Loucy (cell line): ENCODE results near the gene H1-8.

Experiments
- H2AFZ ChIP-seq: fragments of 200-600 bp; sonication (generic); 2 replicates; pipeline ENCODE4 v1.6.0; 2016; ENCODE audit warnings: antibody characterized with exemption, mild to moderate bottlenecking, low read length, moderate library complexity
- H3F3A ChIP-seq: fragments of 200-600 bp; 2 replicates; pipeline ENCODE4 v1.6.0; 2016; ENCODE audit warnings: antibody characterized with exemption, low read depth, mild to moderate bottlenecking
- H3K27me3 ChIP-seq: fragments of 200-600 bp; sonication (generic); 2 replicates; pipeline ENCODE4 v1.6.1; 2014; ENCODE audit warnings: low read length, mild to moderate bottlenecking; ENCODE audit not compliant: insufficient read depth, poor library complexity, severe bottlenecking
- H3K36me3 ChIP-seq: fragments of 200-600 bp; sonication (generic); 2 replicates; pipeline ENCODE4 v1.6.1; 2016; ENCODE audit warnings: low read length; ENCODE audit not compliant: insufficient read depth
- H3K4me1 ChIP-seq: fragments of 200-600 bp; sonication (generic); 2 replicates; pipeline ENCODE4 v1.5.1; 2014; ENCODE audit warnings: low read length, mild to moderate bottlenecking; ENCODE audit not compliant: insufficient read depth, poor library complexity, severe bottlenecking
- H3K4me2 ChIP-seq: fragments of 200-600 bp; sonication (generic); 2 replicates; pipeline ENCODE4 v1.6.0; 2014; ENCODE audit warnings: antibody characterized with exemption, low read length, low read depth, mild to moderate bottlenecking; ENCODE audit not compliant: poor library complexity, severe bottlenecking
- H3K4me3 ChIP-seq: fragments of 200-600 bp; sonication (generic); 2 replicates; pipeline ENCODE4 v1.5.1; 2014; ENCODE audit warnings: low read length, mild to moderate bottlenecking, mixed read lengths; ENCODE audit not compliant: poor library complexity, severe bottlenecking
- H3K79me2 ChIP-seq: fragments of 200-600 bp; sonication (generic); 2 replicates; pipeline ENCODE4 v1.6.1; 2014; ENCODE audit warnings: low read length; ENCODE audit not compliant: insufficient read depth
- H3K9ac ChIP-seq: fragments of 200-600 bp; sonication (generic); 2 replicates; pipeline ENCODE4 v1.6.0; 2014; ENCODE audit warnings: mild to moderate bottlenecking, low read depth, low read length, moderate library complexity; ENCODE audit not compliant: poor library complexity, severe bottlenecking
- H3K9me2 ChIP-seq: fragments of 200-600 bp; sonication (generic); replicated peaks from 2 replicates; pipeline ENCODE4 v1.6.1; 2016; ENCODE audit warnings: low read depth, low read length, mixed read lengths
- H3K9me3 ChIP-seq: fragments of 200-600 bp; sonication (generic); 2 replicates; pipeline ENCODE4 v1.6.1; 2014; ENCODE audit warnings: mild to moderate bottlenecking, antibody characterized with exemption, low read length, low read depth; ENCODE audit not compliant: insufficient read depth
- H4K20me1 ChIP-seq: fragments of 200-600 bp; sonication (generic); 2 replicates; pipeline ENCODE4 v1.6.0; 2014; ENCODE audit warnings: antibody characterized with exemption, low read length, mild to moderate bottlenecking; ENCODE audit not compliant: insufficient read depth, poor library complexity, severe bottlenecking
- CTCF ChIP-seq: fragments of 200-600 bp; sonication (generic); conservative IDR thresholded peaks from 2 replicates; pipeline ENCODE4 v1.5.1; 2014; ENCODE audit warnings: mild to moderate bottlenecking, antibody characterized with exemption, low read length
- EZH2phosphoT487 ChIP-seq: fragments of 200-600 bp; IDR thresholded peaks from 2 replicates; pipeline ENCODE4 v1.6.1; 2018; ENCODE audit warnings: antibody characterized with exemption, mild to moderate bottlenecking, moderate library complexity, borderline replicate concordance

Gene H1-8

GRCh38 chr3:129518038-129518561, 24.9 kb upstream of the H1-8 start:
- Histone ChIP-seq H3K9me2 (no peaks in the 10 kb centered on the region), H3K27me3 (no peaks in the 10 kb centered on the region), H3K4me2 (no peak overlapping the region), H3K9ac (no peak overlapping the region), H3K79me2 (no peaks in the 10 kb centered on the region), H3K4me3 (no peak overlapping the region), H4K20me1 (no peaks in the 10 kb centered on the region), H2AFZ (no peak overlapping the region), H3F3A (no peaks in the 10 kb centered on the region), H3K4me1 (no peaks in the 10 kb centered on the region), H3K36me3 (no peaks in the 10 kb centered on the region; the same call in 1 of the 2 replicates), H3K9me3 (no peaks in the 10 kb centered on the region)
- no peak for TF ChIP-seq EZH2phosphoT487
- no peak for TF ChIP-seq CTCF

GRCh38 chr3:129518581-129518980, 24.4 kb upstream of the H1-8 start:
- Histone ChIP-seq H3K4me2 (no peak overlapping the region), H2AFZ (no peak overlapping the region), H3K9me3 (no peaks in the 10 kb centered on the region), H3K4me3 (no peak overlapping the region), H3K9me2 (no peaks in the 10 kb centered on the region), H3F3A (no peaks in the 10 kb centered on the region), H3K79me2 (no peaks in the 10 kb centered on the region), H3K4me1 (no peaks in the 10 kb centered on the region), H4K20me1 (no peaks in the 10 kb centered on the region), H3K36me3 (no peaks in the 10 kb centered on the region; the same call in 1 of the 2 replicates), H3K9ac (no peak overlapping the region), H3K27me3 (no peaks in the 10 kb centered on the region)
- TF ChIP-seq EZH2phosphoT487: no peak
- no peak for TF ChIP-seq CTCF

GRCh38 chr3:129519449-129519848, 23.5 kb upstream of the H1-8 start:
- H3K4me2 ChIP-seq: no peak overlapping the region
- H3K4me3 ChIP-seq: no peak overlapping the region
- no peaks in the 10 kb centered on the region for H3K79me2 ChIP-seq
- no peaks in the 10 kb centered on the region for H3F3A ChIP-seq
- TF ChIP-seq EZH2phosphoT487: no peak
- TF ChIP-seq CTCF: no peak
- H3K27me3 ChIP-seq: no peaks in the 10 kb centered on the region
- H3K4me1 ChIP-seq: no peaks in the 10 kb centered on the region
- H4K20me1 ChIP-seq: no peaks in the 10 kb centered on the region
- H3K9ac ChIP-seq: no peak overlapping the region
- no peaks in the 10 kb centered on the region for H3K36me3 ChIP-seq
- H3K9me2 ChIP-seq: no peaks in the 10 kb centered on the region
- no peak overlapping the region for H2AFZ ChIP-seq
- no peaks in the 10 kb centered on the region for H3K9me3 ChIP-seq
